HepG2 (cell line): ENCODE results near the gene RASA2. TPM values are rescaled to one million over a fixed set of nuclear protein-coding genes. Genes with fewer than 3 reads are reported as not detected.

Source experiments
- ARID2 ChIP-seq: sonication (generic); formaldehyde crosslinking; IDR thresholded peaks from 2 replicates; pipeline ENCODE4 v1.8.1; 2022; ENCODE audit warnings: mild to moderate bottlenecking, missing genetic modification reagents, borderline replicate concordance
- CCAR2 ChIP-seq: fragments of 200-400 bp; formaldehyde crosslinking; optimal IDR thresholded peaks from 2 replicates; pipeline ENCODE3; 2018; ENCODE audit warnings: low read depth, mild to moderate bottlenecking, low read length, moderate library complexity
- ETS1 ChIP-seq: sonication (generic); formaldehyde crosslinking; IDR thresholded peaks from 2 replicates; pipeline ENCODE4 v1.4.0; 2020; ENCODE audit warnings: missing genetic modification reagents
- HMG20B ChIP-seq: conservative IDR thresholded peaks from 2 replicates; pipeline ENCODE4 v1.6.1; 2016; ENCODE audit warnings: missing genetic modification reagents, missing compliant biosample characterization
- HNRNPLL ChIP-seq: fragments of 200-400 bp; formaldehyde crosslinking; IDR thresholded peaks from 2 replicates; pipeline ENCODE4 v1.6.1; 2017; ENCODE audit warnings: mild to moderate bottlenecking, low read depth, low read length; ENCODE audit not compliant: poor library complexity, severe bottlenecking
- HOXA7 ChIP-seq: sonication (generic); formaldehyde crosslinking; IDR thresholded peaks from 2 replicates; pipeline ENCODE4 v1.8.1; 2022; ENCODE audit warnings: mild to moderate bottlenecking, missing genetic modification reagents, moderate library complexity
- IRF2 ChIP-seq: IDR thresholded peaks from 2 replicates; pipeline ENCODE4 v1.6.1; 2018; ENCODE audit warnings: missing genetic modification reagents, missing compliant biosample characterization
- JUND ChIP-seq: sonication (generic); formaldehyde crosslinking; IDR thresholded peaks from 2 replicates; pipeline ENCODE4 v1.8.0; 2022; ENCODE audit warnings: mild to moderate bottlenecking, missing genetic modification reagents
- MIER3 ChIP-seq: IDR thresholded peaks from 2 replicates; pipeline ENCODE4 v1.6.1; 2016; ENCODE audit warnings: missing compliant biosample characterization, borderline replicate concordance
- POLR2AphosphoS5 ChIP-seq: IDR thresholded peaks from 2 replicates; pipeline ENCODE4 v1.6.1; 2012; ENCODE audit warnings: low read depth, low read length
- RAD51 ChIP-seq: fragments of 450-650 bp; IDR thresholded peaks from 2 replicates; pipeline ENCODE4 v1.6.1; 2016; ENCODE audit warnings: borderline replicate concordance
- RBFOX2 ChIP-seq: fragments of 200-400 bp; formaldehyde crosslinking; IDR thresholded peaks from 2 replicates; pipeline ENCODE4 v1.6.1; 2017; ENCODE audit warnings: low read depth, mild to moderate bottlenecking, low read length
- RBM22 ChIP-seq: fragments of 200-400 bp; formaldehyde crosslinking; optimal IDR thresholded peaks from 2 replicates; pipeline ENCODE3; 2017; ENCODE audit warnings: mild to moderate bottlenecking, low read length, moderate library complexity
- RELA ChIP-seq: sonication (generic); formaldehyde crosslinking; IDR thresholded peaks from 2 replicates; pipeline ENCODE4 v1.4.0; 2020; ENCODE audit warnings: missing genetic modification reagents
- SAP130 ChIP-seq: IDR thresholded peaks from 2 replicates; pipeline ENCODE4 v1.6.1; 2016; ENCODE audit warnings: low read depth
- SNAI1 ChIP-seq: sonication (generic); formaldehyde crosslinking; IDR thresholded peaks from 2 replicates; pipeline ENCODE4 v1.5.0; 2020; ENCODE audit warnings: mild to moderate bottlenecking, missing genetic modification reagents, borderline replicate concordance
- THAP11 ChIP-seq: IDR thresholded peaks from 2 replicates; pipeline ENCODE4 v1.6.1; 2016; ENCODE audit warnings: missing biosample characterization, missing genetic modification reagents
- TP53 ChIP-seq: sonication (generic); formaldehyde crosslinking; conservative IDR thresholded peaks from 2 replicates; pipeline ENCODE4 v1.4.0; 2020; ENCODE audit warnings: missing genetic modification reagents
- TRIM24 ChIP-seq: sonication (generic); formaldehyde crosslinking; IDR thresholded peaks from 2 replicates; pipeline ENCODE4 v1.8.0; 2022; ENCODE audit warnings: mild to moderate bottlenecking, missing genetic modification reagents
- ZFYVE20 ChIP-seq: sonication (generic); formaldehyde crosslinking; IDR thresholded peaks from 2 replicates; pipeline ENCODE4 v1.8.0; 2023; ENCODE audit warnings: low read depth, mild to moderate bottlenecking, moderate library complexity, missing genetic modification reagents, borderline replicate concordance
- ZNF143 ChIP-seq: sonication (generic); formaldehyde crosslinking; IDR thresholded peaks from 2 replicates; pipeline ENCODE4 v1.4.0; 2020; ENCODE audit warnings: missing genetic modification reagents
- ZNF430 ChIP-seq: sonication (generic); formaldehyde crosslinking; IDR thresholded peaks from 2 replicates; pipeline ENCODE4 v1.9.0; 2021; ENCODE audit warnings: mild to moderate bottlenecking, missing genetic modification reagents
- ZNF629 ChIP-seq: sonication (generic); formaldehyde crosslinking; conservative IDR thresholded peaks from 2 replicates; pipeline ENCODE4 v1.5.0; 2020; ENCODE audit warnings: missing genetic modification reagents
- ZNF75D ChIP-seq: sonication (generic); formaldehyde crosslinking; IDR thresholded peaks from 2 replicates; pipeline ENCODE4 v1.8.1; 2023; ENCODE audit warnings: missing genetic modification reagents, mild to moderate bottlenecking, borderline replicate concordance
- polyA plus RNA-seq, 8 experiments: library from polyadenylated mRNA; depleted of rRNA in 3 of 8; stranded (reverse) in 7 of 8; unstranded in 1 of 8; fragments of >200 nt; fragmentation: Illumina TruSeq in 4 of 8; extraction: Trizol in 4 of 8; gene quantifications; 2 replicates each; pipeline versions ENCODE4 v1.2.1 to v1.2.3, GENCODE V29; 2011 to 2016; ENCODE audit warnings: low read depth in 4 of 8, missing spikeins in 1 of 8, mixed read lengths in 1 of 8; ENCODE audit not compliant: insufficient read depth in 1 of 8
- total RNA-seq, 5 experiments: library from RNA; depleted of rRNA; stranded (reverse); fragments of >200 nt; fragmentation: Illumina TruSeq; extraction: Trizol; gene quantifications; 2 replicates each; pipeline ENCODE4 v1.2.3, GENCODE V29; 2016; ENCODE audit warnings: low read depth in 1 of 5
- TF ChIP-seq, protein P1 (sequence below): sonication (generic); formaldehyde crosslinking; IDR thresholded peaks from 2 replicates; pipeline ENCODE4 v1.5.0; 2020; ENCODE audit warnings: mild to moderate bottlenecking, missing genetic modification reagents, borderline replicate concordance
- TF ChIP-seq, protein P2 (sequence below): sonication (generic); formaldehyde crosslinking; IDR thresholded peaks from 2 replicates; pipeline ENCODE4 v1.5.1; 2020; ENCODE audit warnings: mild to moderate bottlenecking, moderate library complexity, missing genetic modification reagents

RASA2 gene
- total and polyA plus RNA-seq, 2 of the 13 experiments (the other 11 are each of a cell fraction or from before 2014, with no cell fraction given): 5.4 to 8.5 TPM

GRCh38 chr3:141646760-141647561, 160.1 kb downstream of the RASA2 start (continued):
- no peak for TF ChIP-seq ZNF75D (CRISPR knock-in tag)
- TF ChIP-seq HNRNPLL: no peak
- TF ChIP-seq ZNF629 (CRISPR knock-in tag): no peak
- TF ChIP-seq RBFOX2: no peak
- no peak for TF ChIP-seq ZNF430
- TF ChIP-seq, protein P1, sequence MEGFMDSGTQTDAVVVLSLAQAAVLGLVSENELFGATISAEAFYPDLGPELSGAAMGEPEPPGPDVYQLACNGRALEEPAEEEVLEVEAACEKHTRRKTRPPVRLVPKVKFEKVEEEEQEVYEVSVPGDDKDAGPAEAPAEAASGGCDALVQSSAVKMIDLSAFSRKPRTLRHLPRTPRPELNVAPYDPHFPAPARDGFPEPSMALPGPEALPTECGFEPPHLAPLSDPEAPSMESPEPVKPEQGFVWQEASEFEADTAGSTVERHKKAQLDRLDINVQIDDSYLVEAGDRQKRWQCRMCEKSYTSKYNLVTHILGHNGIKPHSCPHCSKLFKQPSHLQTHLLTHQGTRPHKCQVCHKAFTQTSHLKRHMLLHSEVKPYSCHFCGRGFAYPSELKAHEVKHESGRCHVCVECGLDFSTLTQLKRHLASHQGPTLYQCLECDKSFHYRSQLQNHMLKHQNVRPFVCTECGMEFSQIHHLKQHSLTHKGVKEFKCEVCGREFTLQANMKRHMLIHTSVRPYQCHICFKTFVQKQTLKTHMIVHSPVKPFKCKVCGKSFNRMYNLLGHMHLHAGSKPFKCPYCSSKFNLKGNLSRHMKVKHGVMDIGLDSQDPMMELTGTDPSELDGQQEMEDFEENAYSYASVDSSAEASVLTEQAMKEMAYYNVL (CRISPR knock-in tag): no peak
- TF ChIP-seq HMG20B (CRISPR knock-in tag): no peak
- peak; percentile 90 for TF ChIP-seq ZNF143 (CRISPR knock-in tag)
- peak; percentile 47; the same call in 1 of the 2 replicates for TF ChIP-seq SAP130 (CRISPR knock-in tag)
- TF ChIP-seq ETS1: no peak
- TF ChIP-seq THAP11 (CRISPR knock-in tag): peak; percentile 98
- TF ChIP-seq JUND (CRISPR knock-in tag): no peak
- no peak for TF ChIP-seq CCAR2
- no peak for TF ChIP-seq ZFYVE20 (CRISPR knock-in tag)
- no peak for TF ChIP-seq TRIM24 (CRISPR knock-in tag)
- no peak for TF ChIP-seq TP53 (CRISPR knock-in tag)
- no peak for TF ChIP-seq MIER3 (CRISPR knock-in tag)
- TF ChIP-seq RAD51: no peak
- TF ChIP-seq HOXA7 (CRISPR knock-in tag): no peak
- TF ChIP-seq RBM22: no peak
- TF ChIP-seq IRF2 (CRISPR knock-in tag): 0 out of 2 replicates have a peak, but pooled peaks have one; percentile 44
- no peak for TF ChIP-seq RELA (CRISPR knock-in tag)
- TF ChIP-seq, protein P2, sequence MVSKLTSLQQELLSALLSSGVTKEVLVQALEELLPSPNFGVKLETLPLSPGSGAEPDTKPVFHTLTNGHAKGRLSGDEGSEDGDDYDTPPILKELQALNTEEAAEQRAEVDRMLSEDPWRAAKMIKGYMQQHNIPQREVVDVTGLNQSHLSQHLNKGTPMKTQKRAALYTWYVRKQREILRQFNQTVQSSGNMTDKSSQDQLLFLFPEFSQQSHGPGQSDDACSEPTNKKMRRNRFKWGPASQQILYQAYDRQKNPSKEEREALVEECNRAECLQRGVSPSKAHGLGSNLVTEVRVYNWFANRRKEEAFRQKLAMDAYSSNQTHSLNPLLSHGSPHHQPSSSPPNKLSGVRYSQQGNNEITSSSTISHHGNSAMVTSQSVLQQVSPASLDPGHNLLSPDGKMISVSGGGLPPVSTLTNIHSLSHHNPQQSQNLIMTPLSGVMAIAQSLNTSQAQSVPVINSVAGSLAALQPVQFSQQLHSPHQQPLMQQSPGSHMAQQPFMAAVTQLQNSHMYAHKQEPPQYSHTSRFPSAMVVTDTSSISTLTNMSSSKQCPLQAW: no peak
- TF ChIP-seq ARID2 (CRISPR knock-in tag): no peak
- TF ChIP-seq SNAI1 (CRISPR knock-in tag): no peak
- peak; percentile 71 for TF ChIP-seq POLR2AphosphoS5
